Esophagus muscularis mucosa (tissue), 4 donors: ENCODE measurements around the gene TSPO. TPM values are rescaled to one million over a fixed set of nuclear protein-coding genes. Genes with fewer than 3 reads are reported as not detected.

Experiments used
- DNase-seq: peaks from one replicate; pipeline ENCODE4 v3.0.0-alpha.2; 2017; ENCODE audit errors: extremely low spot score
- H3K27ac ChIP-seq, 4 donors: fragments of 200-600 bp; sonication (generic); replicated peaks in 1 of 4; 1 replicate in 3 of 4; 2 replicates in 1 of 4; pipeline ENCODE4 v1.5.1; 2016 to 2019; ENCODE audit warnings: mild to moderate bottlenecking in 1 of 4
- H3K27me3 ChIP-seq, 4 donors: fragments of 200-600 bp; sonication (generic); one replicate each; pipeline versions ENCODE4 v1.5.1 to v1.6.0; 2016 to 2019
- H3K36me3 ChIP-seq, 4 donors: fragments of 200-600 bp; sonication (generic); one replicate each; pipeline ENCODE4 v1.5.1; 2016 to 2019
- H3K4me1 ChIP-seq, 4 donors: fragments of 200-600 bp; sonication (generic); one replicate each; pipeline ENCODE4 v1.5.1; 2016 to 2019
- H3K4me3 ChIP-seq, 4 donors: fragments of 200-600 bp; sonication (generic); 1 replicate in 2 of 4; 2 replicates in 2 of 4; pipeline ENCODE4 v1.5.1; 2016 to 2019; ENCODE audit warnings: mild to moderate bottlenecking in 4 of 4, moderate library complexity in 1 of 4
- H3K9me3 ChIP-seq, 4 donors: fragments of 200-600 bp; sonication (generic); 1 replicate in 3 of 4; 2 replicates in 1 of 4; pipeline ENCODE4 v1.5.1; 2016 to 2019
- CTCF ChIP-seq, 3 experiments: fragments of 200-600 bp in 2 of 3; fragments of 450-650 bp in 1 of 3; sonication (generic) in 2 of 3; IDR thresholded peaks; one replicate each; pipeline ENCODE4 v1.5.1; 2017 to 2019; ENCODE audit warnings: antibody characterized with exemption in 3 of 3, mild to moderate bottlenecking in 2 of 3, moderate library complexity in 1 of 3
- EP300 ChIP-seq: sonication (generic); formaldehyde crosslinking; IDR thresholded peaks from one replicate; pipeline ENCODE4 v1.6.1; 2017; ENCODE audit warnings: antibody characterized with exemption
- POLR2A ChIP-seq: fragments of 450-650 bp; IDR thresholded peaks from one replicate; pipeline ENCODE4 v1.6.1; 2017; ENCODE audit warnings: antibody characterized with exemption, moderate library complexity, mild to moderate bottlenecking, low read depth
- POLR2AphosphoS5 ChIP-seq, 2 donors: sonication (generic); formaldehyde crosslinking; IDR thresholded peaks; one replicate each; pipeline ENCODE4 v1.6.1; 2017; ENCODE audit warnings: antibody characterized with exemption in 2 of 2
- WGBS: methylation state at CpG from one replicate; pipeline ENCODE4 v1.1.5; 2018; 5-methylcytosine and 5-hydroxymethylcytosine counted together
- intact Hi-C: fragments of 100-400 bp; cut with DNase I; formaldehyde crosslinking; loops from one replicate; pipeline ENCODE4 v1.15.1; 2023
- total RNA-seq, 4 donors: library from RNA; depleted of rRNA; stranded (reverse); fragments of >200 nt; gene quantifications; one replicate each; pipeline versions ENCODE4 v1.1.0 to v1.2.1, GENCODE V29; 2016

TSPO gene
- total RNA-seq, 4 donors from 2014 or later = 172 to 191 (median 182) TPM

GRCh38 chr22:43200555-43200954 is 49.2 kb downstream of the TSPO start:
- no peak for DNase-seq
- 90% methylated on average over 13 of the region's 13 CpGs for WGBS
- H3K27ac ChIP-seq = no peak overlapping the region
- H3K36me3 ChIP-seq = peaks cover 0 to 16% (median 9%) of the 10 kb centered on the region in 4 donors
- intact Hi-C loops = no loop called here
- TF ChIP-seq CTCF (IDR thresholded peaks at IDR 0.05) = no peak
- H3K4me1 ChIP-seq = no peaks in the 10 kb centered on the region
- H3K9me3 ChIP-seq = no peaks in the 10 kb centered on the region
- H3K27me3 ChIP-seq = peaks cover 0 to 26% (median 0%) of the 10 kb centered on the region in 4 donors
- no peak overlapping the region for H3K4me3 ChIP-seq

- WGBS = 91% methylated on average over 25 of the region's 26 CpGs
- Histone ChIP-seq H3K27me3 (peaks cover 0 to 24% (median 0%) of the 10 kb centered on the region in 4 donors), H3K36me3 (peaks cover 0 to 16% (median 10%) of the 10 kb centered on the region in 4 donors), H3K27ac (no peak overlapping the region), H3K4me3 (no peak overlapping the region), H3K9me3 (no peaks in the 10 kb centered on the region), H3K4me1 (no peaks in the 10 kb centered on the region)
- DNase-seq = no peak
- intact Hi-C loops = no loop called here
- no peak for TF ChIP-seq CTCF (IDR thresholded peaks at IDR 0.05)
- no peak for TF ChIP-seq EP300
- TF ChIP-seq POLR2A = no peak
These were observed 50.3 kb downstream of the TSPO start for GRCh38 chr22:43201486-43202219.

- Histone ChIP-seq H3K4me3 (no peak overlapping the region), H3K27me3 (peaks cover 0 to 24% (median 0%) of the 10 kb centered on the region in 4 donors), H3K4me1 (no peaks in the 10 kb centered on the region), H3K27ac (no peak overlapping the region), H3K36me3 (peaks cover 0 to 22% (median 15%) of the 10 kb centered on the region in 4 donors), H3K9me3 (no peaks in the 10 kb centered on the region)
- TF ChIP-seq CTCF (IDR thresholded peaks at IDR 0.05) (no peak), EP300 (no peak), POLR2A (no peak), POLR2AphosphoS5 (IDR thresholded peaks at IDR 0.05) (no peak)
- no peak for DNase-seq
- 94% methylated on average over 10 of the region's 10 CpGs for WGBS
- intact Hi-C loops = no loop called here
These were observed 51.0 kb downstream of the TSPO start for GRCh38 chr22:43202326-43202725.

- Histone ChIP-seq H3K4me3 (no peak overlapping the region), H3K4me1 (no peaks in the 10 kb centered on the region), H3K9me3 (no peaks in the 10 kb centered on the region), H3K36me3 (peaks cover 0 to 28% (median 18%) of the 10 kb centered on the region in 4 donors), H3K27me3 (peaks cover 0 to 24% (median 0%) of the 10 kb centered on the region in 4 donors), H3K27ac (no peak overlapping the region)
- DNase-seq = no peak
- TF ChIP-seq POLR2A = no peak
- no peak for TF ChIP-seq EP300
- no peak for TF ChIP-seq POLR2AphosphoS5 (IDR thresholded peaks at IDR 0.05)
- no peak for TF ChIP-seq CTCF (IDR thresholded peaks at IDR 0.05)
- 75% methylated on average over 6 of the region's 13 CpGs for WGBS
- intact Hi-C loops = no loop called here
These were observed 51.5 kb downstream of the TSPO start for GRCh38 chr22:43202756-43203410.
